GM21529 (cell line): ENCODE measurements around the gene GLB1L.
"Not testable (repeated sequence)": the region's sequence is repeated elsewhere in the genome, so short reads cannot be mapped to it uniquely, and the experiment has no call there.

Source experiments
- ATAC-seq: cut with Tn5 transposase; IDR thresholded peaks from one replicate; pipeline ENCODE4 v1.9.1; 2021; ENCODE audit not compliant: unreplicated experiment

GLB1L gene

GRCh38 chr2:219209236-219210195, 35.7 kb downstream of the GLB1L start:
- no peak for ATAC-seq

GRCh38 chr2:219207884-219208740, 37.1 kb downstream of the GLB1L start:
- ATAC-seq, result no peak

DNA sequence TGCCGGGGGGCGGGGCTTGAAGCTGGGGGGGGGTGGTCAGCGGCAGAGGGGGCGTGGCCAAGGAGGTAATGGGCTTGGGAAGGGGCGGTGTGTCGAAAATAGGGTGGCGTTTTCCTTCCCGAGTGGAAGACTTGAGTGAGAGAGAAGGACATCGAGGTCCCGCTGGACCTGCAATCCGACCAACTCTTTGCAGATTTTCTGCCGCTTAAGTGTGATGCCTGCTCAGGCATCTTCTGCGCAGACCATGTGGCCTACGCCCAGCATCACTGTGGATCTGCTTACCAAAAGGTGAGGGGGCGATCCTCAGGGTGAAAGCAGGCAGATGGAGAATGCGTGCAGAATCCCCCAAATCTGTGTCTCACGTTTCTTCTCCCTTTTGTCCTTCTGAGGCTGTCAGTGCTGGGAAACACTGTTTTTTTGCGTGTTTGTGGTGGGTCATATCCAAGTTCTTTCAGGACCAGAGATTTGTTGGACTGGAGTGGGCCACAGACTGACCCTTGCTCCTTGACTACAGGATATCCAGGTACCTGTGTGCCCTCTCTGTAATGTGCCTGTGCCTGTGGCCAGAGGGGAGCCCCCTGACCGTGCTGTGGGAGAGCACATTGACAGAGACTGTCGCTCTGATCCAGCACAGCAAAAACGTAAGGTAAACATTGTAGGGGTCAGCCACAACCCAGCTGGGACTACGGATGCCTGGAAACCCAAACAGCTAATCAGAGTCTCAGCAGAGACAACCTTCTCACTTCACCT, 37.9 kb downstream of the GLB1L start:
- no peak for ATAC-seq

GRCh38 chr2:219206328-219207133, 38.7 kb downstream of the GLB1L start, which contains the start of gene ZFAND2B:
TSS of gene ZFAND2B (plus strand) at chr2:219206782. CDS start at chr2:219206988, 206 bp downstream.
- ATAC-seq, result peak; percentile 96

DNA sequence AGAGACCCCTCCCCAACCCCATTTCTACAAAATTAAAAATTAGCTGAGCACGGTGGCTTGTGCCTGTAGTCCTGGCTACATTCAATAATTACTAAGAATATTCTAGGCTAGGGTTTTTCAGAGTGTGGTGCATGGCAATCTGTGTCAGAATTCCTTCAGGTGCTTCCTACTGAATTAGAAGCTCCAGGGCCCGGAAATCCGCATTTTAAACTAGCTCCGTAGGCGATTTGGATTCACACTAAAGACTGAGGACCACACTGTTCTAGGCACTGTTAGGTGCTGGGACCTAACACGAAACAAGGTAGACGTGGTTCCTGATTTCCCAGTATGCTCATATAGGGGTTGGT, 39.3 kb downstream of the GLB1L start:
- no peak for ATAC-seq

DNA sequence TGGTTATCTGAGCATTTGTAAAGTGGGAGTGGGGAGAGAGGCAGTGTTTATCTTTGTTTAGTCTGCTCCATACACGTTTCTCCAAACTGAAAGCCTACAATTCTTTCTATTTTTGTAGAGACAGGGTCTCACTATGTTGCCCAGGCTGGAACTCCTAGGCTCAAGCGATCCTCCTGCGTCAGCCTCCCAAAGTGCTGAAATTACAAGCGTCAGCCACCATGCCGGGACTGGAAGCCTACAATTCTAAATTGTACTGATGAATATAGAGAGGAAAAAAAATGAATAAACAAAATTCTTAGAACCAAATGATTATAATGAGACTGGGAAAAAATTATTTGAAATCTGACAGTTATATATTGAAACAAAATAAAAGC, 40.1 kb downstream of the GLB1L start:
- no peak for ATAC-seq

DNA sequence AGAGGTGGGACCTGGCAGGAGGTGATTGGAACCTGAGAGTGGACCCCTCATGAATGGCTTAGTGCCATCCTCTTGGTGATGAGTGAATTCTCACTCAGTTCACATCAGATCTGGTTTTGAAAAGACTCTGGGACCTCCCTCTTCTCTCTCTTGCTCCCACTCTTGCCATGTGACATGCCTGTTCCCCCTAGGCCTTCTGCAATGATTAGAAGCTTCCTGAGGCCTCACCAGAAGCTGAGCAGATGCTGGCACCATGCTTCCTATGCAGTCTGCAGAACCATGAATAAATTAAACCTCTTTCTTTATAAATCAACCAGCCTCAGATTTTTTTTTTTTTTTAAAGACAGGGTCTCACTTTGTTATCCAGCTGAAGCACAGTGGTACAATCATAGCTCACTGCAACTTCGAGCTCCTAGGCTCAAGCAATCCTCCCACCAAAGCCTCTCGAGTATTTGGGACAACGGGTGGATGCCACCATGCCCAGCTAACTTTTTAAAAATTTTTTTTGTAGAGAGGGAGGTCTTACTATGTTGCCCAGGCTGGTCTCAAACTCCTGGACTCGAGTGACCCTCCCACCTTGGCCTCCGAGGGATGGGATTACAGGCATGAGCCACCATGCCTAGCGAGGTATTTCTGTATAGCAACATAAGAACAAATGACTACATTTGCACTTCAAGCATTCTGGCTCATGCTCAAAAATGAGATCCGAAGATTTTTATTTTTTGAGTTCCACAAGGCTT, 40.6 kb downstream of the GLB1L start:
- no peak for ATAC-seq

DNA sequence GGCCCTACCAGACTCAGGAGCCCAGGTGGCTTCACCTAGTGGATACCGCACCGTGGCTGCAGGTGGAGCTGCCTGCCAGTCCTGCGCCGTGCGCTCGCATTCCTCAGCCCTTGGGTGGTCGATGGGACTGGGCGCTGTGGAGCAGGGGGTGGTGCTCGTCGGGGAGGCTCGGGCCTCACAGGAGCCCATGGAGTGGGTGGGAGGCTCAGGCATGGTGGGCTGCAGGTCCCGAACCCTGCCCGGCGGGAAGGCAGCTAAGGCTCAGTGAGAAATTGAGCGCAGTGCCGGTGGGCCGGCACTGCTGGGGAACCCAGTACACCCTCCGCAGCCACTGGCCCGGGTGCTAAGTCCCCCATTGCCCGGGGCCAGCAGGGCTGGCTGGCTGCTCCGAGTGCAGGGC, 43.9 kb downstream of the GLB1L start:
- not testable (repeated sequence) for ATAC-seq

DNA sequence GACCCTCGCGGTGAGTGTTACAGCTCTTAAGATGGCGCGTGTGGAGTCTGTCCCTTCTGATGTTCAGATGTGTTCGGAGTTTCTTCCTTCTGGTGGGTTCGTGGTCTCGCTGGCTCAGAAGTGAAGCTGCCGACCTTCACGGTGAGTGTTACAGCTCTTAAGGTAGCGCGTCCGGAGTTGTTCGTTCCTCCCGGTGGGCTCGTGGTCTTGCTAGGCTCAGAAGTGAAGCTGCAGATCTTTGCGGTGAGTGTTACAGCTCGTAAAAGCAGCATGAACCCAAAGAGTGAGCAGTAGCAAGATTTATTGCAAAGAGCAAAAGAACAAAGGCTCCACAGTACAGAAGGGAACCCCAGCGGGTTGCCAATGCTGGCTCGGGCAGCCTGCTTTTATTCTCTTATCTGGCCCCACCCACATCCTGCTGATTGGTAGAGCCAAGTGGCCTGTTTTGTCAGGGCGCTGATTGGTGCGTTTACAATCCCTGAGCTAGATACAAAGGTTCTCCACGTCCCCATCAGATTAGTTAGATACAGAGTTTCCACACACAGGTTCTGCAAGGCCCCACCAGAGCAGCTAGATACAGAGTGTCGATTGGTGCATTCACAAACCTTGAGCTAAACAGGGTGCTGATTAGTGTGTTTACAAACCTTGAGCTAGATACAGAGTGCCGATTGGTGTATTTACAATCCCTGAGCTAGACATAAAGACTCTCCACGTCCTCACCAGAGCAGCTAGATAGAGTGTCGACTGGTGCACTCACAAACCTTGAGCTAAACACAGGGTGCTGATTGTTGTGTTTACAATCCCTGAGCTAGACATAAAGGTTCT, 44.5 kb downstream of the GLB1L start:
- not testable (repeated sequence) for ATAC-seq

DNA sequence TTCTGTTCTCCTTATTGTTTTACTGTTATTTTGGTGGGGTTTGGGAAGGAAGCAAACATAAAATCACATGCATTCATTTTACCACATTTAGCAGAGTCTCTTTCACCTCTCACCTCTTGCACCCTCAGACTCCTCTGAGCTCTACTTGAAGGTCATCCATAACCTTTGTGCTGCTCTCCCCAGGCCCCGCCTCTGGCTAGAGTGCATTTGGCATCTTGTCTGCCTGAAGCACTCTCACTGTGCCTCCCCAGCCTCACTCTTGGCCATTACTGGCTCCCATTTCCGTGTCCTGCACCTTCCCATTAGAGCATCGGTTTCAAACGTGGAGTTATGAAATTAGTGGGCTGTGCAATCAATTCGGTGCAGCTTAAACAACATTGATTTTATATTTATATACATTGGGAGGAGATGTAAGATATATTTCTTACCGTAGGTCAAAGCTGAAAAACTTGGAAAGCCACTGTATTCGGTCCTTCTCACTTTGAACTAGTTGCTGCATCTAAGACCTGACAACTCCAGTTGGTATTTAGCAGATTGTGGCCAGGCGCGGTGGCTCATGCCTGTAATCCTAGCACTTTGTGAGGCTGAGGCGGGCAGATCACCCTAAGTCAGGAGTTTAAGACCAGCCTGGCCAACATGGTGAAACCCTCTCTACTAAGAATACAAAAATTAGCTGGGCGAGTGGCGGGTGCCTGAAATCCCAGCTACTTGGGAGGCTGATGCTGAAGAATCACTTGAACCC, 45.6 kb downstream of the GLB1L start:
- no peak for ATAC-seq

GRCh38 chr2:219198974-219199373, 46.3 kb downstream of the GLB1L start:
- no peak for ATAC-seq

DNA sequence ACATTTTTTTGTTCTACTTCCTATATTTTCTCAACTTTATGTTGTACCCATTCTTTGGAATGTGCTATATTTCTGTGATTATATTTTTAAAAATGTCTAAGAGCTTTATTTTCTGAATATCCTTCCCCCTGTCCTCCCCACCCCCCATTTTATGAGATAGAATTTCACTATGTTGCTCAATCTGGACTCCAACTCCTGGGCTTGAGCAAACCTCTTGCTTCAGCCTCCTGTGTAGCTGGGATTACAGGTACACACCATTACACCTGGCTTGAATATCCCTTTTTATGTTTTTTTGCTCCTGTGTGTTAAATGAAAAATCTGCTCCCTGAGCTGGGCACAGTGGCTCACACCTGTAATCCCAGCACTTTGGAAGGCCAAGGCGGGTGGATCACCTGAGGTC, 47.9 kb downstream of the GLB1L start:
- ATAC-seq, result no peak

- no peak for ATAC-seq
Measured at GRCh38 chr2:219186754-219187456, 58.3 kb downstream of the GLB1L start.
